Measurements from ENCODE around the gene EIF3B.
A peak's percentile ranks its signal among the peaks of the same experiment; 100 is the strongest.
"Not testable (repeated sequence)": the region's sequence is repeated elsewhere in the genome, so short reads cannot be mapped to it uniquely, and the experiment has no call there.

Gene EIF3B

GRCh38 chr7:2399848-2400587 is 45.4 kb downstream of the EIF3B start:
- peak; percentile 94 for DNase-seq (ENCODE audit: low spot score)

GRCh38 chr7:2402687-2403013 is 48.0 kb downstream of the EIF3B start:
- no peak for DNase-seq (ENCODE audit: low spot score)

GRCh38 chr7:2403014-2403717 is 48.5 kb downstream of the EIF3B start, which contains the start of gene CHST12:
Gene CHST12 (plus strand): TSS chr7:2403611. CDS start chr7:2432640, 29,029 bp downstream.
- peak; percentile 99 for DNase-seq (ENCODE audit: low spot score)

- peak; percentile 79 for DNase-seq (ENCODE audit: low spot score)
Measured at GRCh38 chr7:2403718-2404648, 49.4 kb downstream of the EIF3B start.

- DNase-seq (ENCODE audit: low spot score), result no peak
Measured at GRCh38 chr7:2404714-2405119, 50.1 kb downstream of the EIF3B start.

GRCh38 chr7:2405201-2405600 is 50.6 kb downstream of the EIF3B start:
- no peak for DNase-seq (ENCODE audit: low spot score)

- no peak for DNase-seq (ENCODE audit: low spot score)
Measured at GRCh38 chr7:2405601-2406345, 51.1 kb downstream of the EIF3B start.

GRCh38 chr7:2409745-2410414 is 55.3 kb downstream of the EIF3B start:
- no peak for DNase-seq (ENCODE audit: low spot score)

GRCh38 chr7:2411049-2411448 is 56.4 kb downstream of the EIF3B start:
- DNase-seq (ENCODE audit: low spot score), result no peak

GRCh38 chr7:2411815-2412586 is 57.4 kb downstream of the EIF3B start:
- DNase-seq (ENCODE audit: low spot score), result peak; percentile 35

GRCh38 chr7:2412587-2413201 is 58.1 kb downstream of the EIF3B start:
- DNase-seq (ENCODE audit: low spot score), result peak; percentile 53

- no peak for DNase-seq (ENCODE audit: low spot score)
Measured at GRCh38 chr7:2416063-2416462, 61.4 kb downstream of the EIF3B start.

GRCh38 chr7:2416650-2417049 is 62.0 kb downstream of the EIF3B start:
- DNase-seq (ENCODE audit: low spot score), result no peak

GRCh38 chr7:2417178-2417577 is 62.6 kb downstream of the EIF3B start:
- not testable (repeated sequence) for DNase-seq (ENCODE audit: low spot score)

GRCh38 chr7:2417981-2418481 is 63.4 kb downstream of the EIF3B start:
- DNase-seq (ENCODE audit: low spot score), result no peak

GRCh38 chr7:2420216-2420933 is 65.7 kb downstream of the EIF3B start:
- DNase-seq (ENCODE audit: low spot score), result no peak

- DNase-seq (ENCODE audit: low spot score), result no peak
Measured at GRCh38 chr7:2421943-2422310, 67.3 kb downstream of the EIF3B start.

GRCh38 chr7:2425749-2426148 is 71.1 kb downstream of the EIF3B start:
- no peak for DNase-seq (ENCODE audit: low spot score)
